A549 (cell line): ENCODE measurements around the gene KHDC3L.

Experiments used
- CHD2 ChIP-seq: fragments of 150-350 bp; IDR thresholded peaks from 2 replicates; pipeline ENCODE4 v1.6.1; 2014; ENCODE audit warnings: low read length; ENCODE audit not compliant: partially characterized antibody
- CTCF ChIP-seq: fragments of >200 bp; sonication (Bioruptor Twin); formaldehyde crosslinking; IDR thresholded peaks from 3 replicates; pipeline ENCODE4 v1.5.1; 2016
- EP300 ChIP-seq, 2 experiments: fragments of >200 bp; sonication (Bioruptor Twin); formaldehyde crosslinking; IDR thresholded peaks; 2 replicates in 1 of 2; 3 replicates in 1 of 2; pipeline ENCODE4 v1.6.1; 2016 to 2017
- MAFK ChIP-seq: fragments of 450-650 bp; IDR thresholded peaks from 2 replicates; pipeline ENCODE4 v1.6.1; 2014; ENCODE audit not compliant: partially characterized antibody
- POLR2A ChIP-seq: IDR thresholded peaks from 2 replicates; pipeline ENCODE4 v1.6.1; 2012; ENCODE audit warnings: mild to moderate bottlenecking, low read length
- RAD21 ChIP-seq, 2 experiments: fragments of >200 bp in 1 of 2; sonication (Bioruptor Twin) in 1 of 2; formaldehyde crosslinking in 1 of 2; IDR thresholded peaks in 1 of 2; conservative IDR thresholded peaks in 1 of 2; 2 replicates in 1 of 2; 3 replicates in 1 of 2; pipeline ENCODE4 v1.6.1; 2012 to 2018; ENCODE audit warnings: inconsistent platforms in 1 of 2
- REST ChIP-seq: fragments of 200-600 bp; sonication (generic); IDR thresholded peaks from 2 replicates; pipeline ENCODE4 v1.6.1; 2016; ENCODE audit warnings: antibody characterized with exemption, mild to moderate bottlenecking, moderate library complexity
- USF2 ChIP-seq: fragments of 450-650 bp; IDR thresholded peaks from 2 replicates; pipeline ENCODE4 v1.6.1; 2014; ENCODE audit warnings: antibody characterized with exemption

GRCh38 chr6:73394577-73395354 lies 32.3 kb downstream of the KHDC3L start, which contains the start of gene DDX43:
- TF ChIP-seq CTCF (no peak), RAD21 (conservative IDR thresholded peaks at IDR 0.05 in 1 of 2, IDR thresholded peaks at IDR 0.05 in 1 of 2) (no peak), REST (no peak), MAFK (no peak), CHD2 (no peak), POLR2A (no peak), EP300 (IDR thresholded peaks at IDR 0.05) (no peak), USF2 (no peak)
